Adrenal gland (tissue), 5 donors: Measurements from ENCODE around the gene ABCB6.

Source experiments
- POLR2A ChIP-seq, 2 donors: fragments of 450-650 bp; IDR thresholded peaks; one replicate each; pipeline ENCODE4 v1.6.1; 2017; ENCODE audit warnings: antibody characterized with exemption in 2 of 2, mild to moderate bottlenecking in 2 of 2, moderate library complexity in 1 of 2
- TF ChIP-seq, protein P1 (sequence below), 6 experiments: fragments of 450-650 bp in 4 of 6; fragments of 200-600 bp in 2 of 6; sonication (generic) in 1 of 6; IDR thresholded peaks; 1 replicate in 5 of 6; 2 replicates in 1 of 6; pipeline versions ENCODE4 v1.5.1 to v1.8.0; 2016 to 2021; ENCODE audit warnings: antibody characterized with exemption in 6 of 6, mild to moderate bottlenecking in 2 of 6, moderate library complexity in 1 of 6
- donor health status: DM: no; HTN: no; CAD: no.

DNA sequence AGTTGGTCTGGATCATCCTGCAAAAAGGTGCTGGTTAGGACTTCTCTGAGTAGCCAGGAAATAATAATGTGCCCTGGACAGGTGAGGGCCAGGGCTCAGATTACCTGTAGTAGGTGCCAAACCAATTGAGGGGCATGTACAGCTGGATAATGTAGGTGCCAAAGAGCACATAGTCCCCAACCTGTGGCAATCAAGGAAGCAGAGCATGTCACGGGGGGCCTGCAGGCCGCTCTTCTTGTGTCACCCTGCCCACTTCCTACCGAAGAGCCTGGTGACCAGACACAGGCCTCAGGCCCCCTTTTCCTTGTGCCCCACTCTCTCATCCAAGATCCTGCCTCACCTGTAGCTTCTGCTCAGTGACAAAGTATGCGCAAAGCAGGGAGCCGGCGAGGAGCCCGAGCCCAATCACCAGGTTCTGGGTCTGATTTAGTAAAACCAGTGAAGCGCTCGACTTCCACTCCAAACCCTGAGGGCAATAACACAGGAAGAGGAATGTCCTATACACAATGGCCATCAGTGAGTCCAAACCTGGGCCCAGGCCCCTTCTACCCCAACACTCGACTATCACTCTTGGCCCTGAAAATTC lies 5.2 kb downstream of the ABCB6 start:
- TF ChIP-seq, protein P1, sequence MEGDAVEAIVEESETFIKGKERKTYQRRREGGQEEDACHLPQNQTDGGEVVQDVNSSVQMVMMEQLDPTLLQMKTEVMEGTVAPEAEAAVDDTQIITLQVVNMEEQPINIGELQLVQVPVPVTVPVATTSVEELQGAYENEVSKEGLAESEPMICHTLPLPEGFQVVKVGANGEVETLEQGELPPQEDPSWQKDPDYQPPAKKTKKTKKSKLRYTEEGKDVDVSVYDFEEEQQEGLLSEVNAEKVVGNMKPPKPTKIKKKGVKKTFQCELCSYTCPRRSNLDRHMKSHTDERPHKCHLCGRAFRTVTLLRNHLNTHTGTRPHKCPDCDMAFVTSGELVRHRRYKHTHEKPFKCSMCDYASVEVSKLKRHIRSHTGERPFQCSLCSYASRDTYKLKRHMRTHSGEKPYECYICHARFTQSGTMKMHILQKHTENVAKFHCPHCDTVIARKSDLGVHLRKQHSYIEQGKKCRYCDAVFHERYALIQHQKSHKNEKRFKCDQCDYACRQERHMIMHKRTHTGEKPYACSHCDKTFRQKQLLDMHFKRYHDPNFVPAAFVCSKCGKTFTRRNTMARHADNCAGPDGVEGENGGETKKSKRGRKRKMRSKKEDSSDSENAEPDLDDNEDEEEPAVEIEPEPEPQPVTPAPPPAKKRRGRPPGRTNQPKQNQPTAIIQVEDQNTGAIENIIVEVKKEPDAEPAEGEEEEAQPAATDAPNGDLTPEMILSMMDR (IDR thresholded peaks at IDR 0.05) = no peak
- no peak for TF ChIP-seq POLR2A (IDR thresholded peaks at IDR 0.05)
